GM10248 (cell line): ENCODE results near the gene CAB39.

Experiments
- CTCF ChIA-PET: fragments of 300-600 bp; sonication (Branson Sonifier 250); formaldehyde crosslinking; extraction: SDS; loops from one replicate; lab custom pipeline; 2021; ENCODE audit warnings: antibody characterized with exemption; lab: Yijun Ruan, JAX
- POLR2A ChIA-PET: fragments of 350-650 bp; sonication (Branson Sonifier 250); formaldehyde crosslinking; extraction: SDS; loops from one replicate; lab custom pipeline; 2020; ENCODE audit warnings: antibody characterized with exemption; lab: Yijun Ruan, JAX
- DNase-seq: peaks from one replicate; pipeline ENCODE4 v3.0.0; 2012; ENCODE audit errors: extremely low spot score
- CTCF ChIP-seq: IDR thresholded peaks from 2 replicates; pipeline ENCODE4 v1.5.1; 2012; ENCODE audit warnings: mild to moderate bottlenecking, low read depth; ENCODE audit errors: extremely low read depth, missing control alignments, control extremely low read depth

The CAB39 gene

GRCh38 chr2:230865307-230865765 lies 152.7 kb downstream of the CAB39 start:
- CTCF ChIA-PET: interaction anchor here (0.7 to 4.0 kb wide), 19 partner anchors 9 to 547 kb away, joined by 3 to 35 read pairs (median 3); partner anchors contain the start of gene GPR55
- POLR2A ChIA-PET: no interaction called here
- DNase-seq: no peak
- TF ChIP-seq CTCF: no peak

GRCh38 chr2:230865766-230866755 lies 153.4 kb downstream of the CAB39 start:
- POLR2A ChIA-PET: no interaction called here
- TF ChIP-seq CTCF: no peak
- CTCF ChIA-PET: interaction anchor here (1.0 to 4.0 kb wide), 11 partner anchors 9 to 187 kb away, joined by 3 to 35 read pairs (median 5); no protein-coding TSS in a partner anchor
- no peak for DNase-seq

- ChIA-PET CTCF (interaction anchor here (0.6 to 4.0 kb wide), 9 partner anchors 9 to 121 kb away, joined by 3 to 35 read pairs (median 6); no protein-coding TSS in a partner anchor), POLR2A (no interaction called here)
- TF ChIP-seq CTCF: no peak
- DNase-seq: no peak
These were observed 154.3 kb downstream of the CAB39 start for GRCh38 chr2:230866756-230867523.

- no peak for DNase-seq
- POLR2A ChIA-PET: interaction anchor here (0.7 kb wide), 1 partner anchor 138 kb away, joined by 3 read pairs; no protein-coding TSS in a partner anchor
- CTCF ChIA-PET: interaction anchor here (1.0 to 2.7 kb wide), 5 partner anchors 19 to 124 kb away, joined by 3 to 11 read pairs (median 3); no protein-coding TSS in a partner anchor
- no peak for TF ChIP-seq CTCF
These were observed 155.7 kb downstream of the CAB39 start for GRCh38 chr2:230868161-230868946.

GRCh38 chr2:230868947-230869913 lies 156.6 kb downstream of the CAB39 start:
- DNase-seq: no peak
- CTCF ChIA-PET: interaction anchor here (1.0 to 1.6 kb wide), 6 partner anchors 20 to 123 kb away, joined by 3 to 4 read pairs (median 3); no protein-coding TSS in a partner anchor
- POLR2A ChIA-PET: no interaction called here

More at GRCh38 chr2:230868947-230869913, 156.6 kb downstream of the CAB39 start:
- no peak for TF ChIP-seq CTCF
